IgD-negative memory B cell (primary cell): Measurements from ENCODE around the gene NINJ2. TPM values are rescaled to one million over a fixed set of nuclear protein-coding genes. Genes with fewer than 3 reads are reported as not detected.
"Not testable (repeated sequence)": the region's sequence is repeated elsewhere in the genome, so short reads cannot be mapped to it uniquely, and the experiment has no call there.

ENCODE experiments used
- H3K27ac Mint-ChIP-seq, 3 donors: one replicate each; pipeline ENCODE4 v1.8.0; 2020 to 2022; ENCODE audit warnings: mild to moderate bottlenecking in 3 of 3, mixed read lengths in 3 of 3, moderate library complexity in 1 of 3
- H3K27me3 Mint-ChIP-seq: one replicate; pipeline ENCODE4 v1.8.0; 2021; ENCODE audit warnings: mixed read lengths
- H3K36me3 Mint-ChIP-seq: one replicate; pipeline ENCODE4 v1.8.0; 2020; ENCODE audit warnings: mild to moderate bottlenecking, mixed read lengths
- H3K4me1 Mint-ChIP-seq, 3 donors: one replicate each; pipeline ENCODE4 v1.8.0; 2020 to 2022; ENCODE audit warnings: mixed read lengths in 3 of 3, mild to moderate bottlenecking in 1 of 3
- H3K4me3 Mint-ChIP-seq, 4 donors: one replicate each; pipeline ENCODE4 v1.8.0; 2020 to 2022; ENCODE audit warnings: mild to moderate bottlenecking in 4 of 4, mixed read lengths in 4 of 4, moderate library complexity in 3 of 4
- H3K9me3 Mint-ChIP-seq, 3 donors: one replicate each; pipeline ENCODE4 v1.8.0; 2020 to 2021; ENCODE audit warnings: mixed read lengths in 3 of 3, mild to moderate bottlenecking in 1 of 3
- polyA plus RNA-seq: library from polyadenylated mRNA; unstranded; fragments of 300-500 nt; fragmentation: Illumina TruSeq; gene quantifications from one replicate; pipeline ENCODE4 v1.2.3, GENCODE V29; 2021

The NINJ2 gene, protein sequence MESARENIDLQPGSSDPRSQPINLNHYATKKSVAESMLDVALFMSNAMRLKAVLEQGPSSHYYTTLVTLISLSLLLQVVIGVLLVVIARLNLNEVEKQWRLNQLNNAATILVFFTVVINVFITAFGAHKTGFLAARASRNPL
- polyA plus RNA-seq: 15.8 TPM

DNA sequence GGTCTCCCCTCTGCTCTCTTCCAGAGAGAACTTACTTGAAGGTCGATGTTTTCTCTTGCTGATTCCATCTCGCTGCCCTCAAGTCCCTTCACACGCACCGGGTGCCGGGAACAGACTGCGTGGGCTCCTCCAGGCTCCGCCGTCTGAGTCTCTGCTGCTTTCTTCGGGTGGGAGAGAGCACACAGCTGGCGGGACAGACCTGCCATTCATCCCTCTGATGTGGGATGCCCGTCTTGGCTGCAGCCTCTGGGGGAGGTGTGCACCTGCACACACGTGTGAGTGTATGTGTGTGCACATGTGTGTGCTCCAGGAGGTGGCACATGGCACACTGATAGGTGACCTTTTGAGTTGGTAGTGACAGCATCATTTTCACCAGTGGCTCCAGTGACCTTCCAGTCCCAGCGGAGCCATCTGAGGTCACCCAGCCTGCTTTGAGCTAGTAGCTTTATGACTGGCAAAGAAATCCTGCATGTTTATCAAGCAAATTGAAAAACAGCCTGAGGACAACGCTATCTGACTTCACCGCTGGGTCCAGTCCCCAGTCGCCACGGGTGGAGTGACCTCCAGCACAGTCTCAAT lies at the start of gene NINJ2:
Gene NINJ2, minus strand, starts transcription at position 153 of the 579 bp plus-strand sequence. Its CDS starts 85 bp downstream, at position 68.
- Mint-ChIP-seq H3K9me3 (no peaks in the 10 kb centered on the region), H3K27ac (peak within 1 kb of the TSS in 1 of 3 donors; percentile 71), H3K4me1 (peaks cover 45 to 53% (median 49%) of the 10 kb centered on the region in 3 donors), H3K36me3 (peaks cover 1% of the 10 kb centered on the region), H3K4me3 (peak within 1 kb of the TSS; percentile 12 to 70 (median 53)), H3K27me3 (no peaks in the 10 kb centered on the region)

DNA sequence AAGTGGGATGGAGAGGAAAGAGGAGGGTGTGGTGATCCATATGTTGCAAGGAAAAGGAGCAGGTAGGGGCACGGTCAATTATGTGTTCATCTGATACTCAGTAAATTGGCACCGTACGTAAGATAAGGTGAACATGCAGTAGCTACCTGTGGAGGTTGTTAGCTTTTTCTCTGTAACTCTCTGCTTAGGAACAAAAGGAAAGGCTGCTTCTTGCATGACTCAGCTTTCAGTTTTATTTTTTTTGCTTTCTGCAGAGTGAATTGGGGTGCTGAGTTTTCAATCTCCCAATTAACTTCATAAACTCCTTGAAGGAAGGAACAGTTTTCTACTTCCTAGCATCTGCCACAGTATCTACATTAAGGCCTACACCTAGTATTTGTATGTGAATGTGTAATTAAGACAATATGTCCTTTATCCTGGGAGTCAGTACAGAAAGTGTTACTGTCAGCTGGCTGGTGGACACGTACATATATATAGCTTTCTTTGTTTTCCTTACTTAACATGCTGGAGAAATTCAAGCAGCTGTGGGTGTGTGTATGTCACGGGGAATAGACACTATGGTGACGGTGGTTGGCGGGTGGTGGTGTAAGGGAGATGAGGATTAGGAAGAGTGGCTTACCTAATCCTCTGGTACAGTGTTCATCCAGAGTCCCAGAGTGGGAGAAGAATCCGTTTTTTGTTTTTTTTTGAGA lies 49.1 kb upstream of the NINJ2 start:
- Mint-ChIP-seq H3K9me3 (peaks cover 0 to 3% (median 0%) of the 10 kb centered on the region in 3 donors), H3K4me3 (peak overlapping the region in 1 of 4 donors; percentile 7), H3K36me3 (no peaks in the 10 kb centered on the region), H3K27ac (no peak overlapping the region), H3K4me1 (peaks cover 0 to 2% (median 0%) of the 10 kb centered on the region in 3 donors), H3K27me3 (no peaks in the 10 kb centered on the region)

- no peaks in the 10 kb centered on the region for H3K36me3 Mint-ChIP-seq
- no peak overlapping the region for H3K27ac Mint-ChIP-seq
- peaks cover 0 to 3% (median 0%) of the 10 kb centered on the region in 3 donors for H3K9me3 Mint-ChIP-seq
- H3K4me3 Mint-ChIP-seq: no peak overlapping the region
- H3K4me1 Mint-ChIP-seq: no peaks in the 10 kb centered on the region
- no peaks in the 10 kb centered on the region for H3K27me3 Mint-ChIP-seq
These were observed 46.3 kb upstream of the NINJ2 start for GRCh38 chr12:709455-710020.

DNA sequence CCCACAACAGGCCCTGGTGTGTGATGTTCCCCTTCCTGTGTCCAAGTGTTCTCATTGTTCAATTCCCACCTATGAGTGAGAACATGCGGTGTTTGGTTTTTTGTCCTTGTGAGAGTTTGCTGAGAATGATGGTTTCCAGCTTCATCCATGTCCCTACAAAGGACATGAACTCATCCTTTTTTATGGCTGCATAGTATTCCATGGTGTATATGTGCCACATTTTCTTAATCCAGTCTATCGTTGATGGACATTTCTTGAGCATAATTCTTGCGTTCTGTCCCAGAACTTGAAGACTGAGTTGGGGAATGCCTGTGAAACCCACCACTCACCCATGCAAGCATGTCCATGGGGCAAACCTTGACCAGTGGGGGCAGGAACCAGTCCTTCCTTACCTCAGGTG lies 44.8 kb upstream of the NINJ2 start:
- not testable (repeated sequence) for H3K27ac Mint-ChIP-seq, H3K27me3 Mint-ChIP-seq, H3K9me3 Mint-ChIP-seq, H3K4me1 Mint-ChIP-seq, H3K4me3 Mint-ChIP-seq, H3K36me3 Mint-ChIP-seq

DNA sequence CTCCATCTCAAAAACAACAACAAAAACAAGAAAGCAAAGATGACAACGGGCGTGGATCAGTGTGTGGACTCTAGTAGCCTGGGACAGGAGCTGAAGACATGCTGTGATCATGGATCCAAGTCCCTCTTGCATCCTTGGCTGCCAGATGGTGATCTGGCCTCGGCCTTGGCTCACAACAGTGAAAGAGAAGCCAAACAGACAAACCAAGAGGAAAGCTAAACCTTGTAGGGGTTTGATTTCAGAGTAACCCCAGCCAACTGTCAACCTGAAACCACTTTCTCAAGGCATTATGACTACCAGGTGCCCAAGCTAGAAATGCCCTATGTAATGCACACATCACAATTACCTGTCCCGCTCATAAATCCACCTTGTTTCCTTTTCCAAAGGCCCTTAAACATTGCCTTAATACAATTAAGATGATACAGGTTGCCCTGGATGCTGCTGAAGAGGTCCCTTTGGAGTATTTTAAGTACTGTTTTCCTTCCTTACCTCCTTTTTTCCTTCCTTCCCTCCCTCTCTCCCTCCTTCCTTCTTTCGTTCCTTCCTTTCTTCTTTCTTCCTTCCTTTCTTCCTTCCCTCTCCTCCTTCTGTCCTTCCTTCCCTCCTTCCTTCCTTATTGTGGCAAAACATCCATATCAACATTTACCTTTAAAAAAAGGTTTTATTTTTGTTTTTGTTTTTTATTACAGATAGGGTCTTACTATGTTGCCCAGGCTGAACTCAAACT lies 41.4 kb upstream of the NINJ2 start:
- Mint-ChIP-seq H3K36me3 (peaks cover 4% of the 10 kb centered on the region), H3K4me3 (peak overlapping the region in 1 of 4 donors; percentile 67), H3K4me1 (peaks cover 0 to 6% (median 3%) of the 10 kb centered on the region in 3 donors), H3K9me3 (peaks cover 1 to 5% (median 3%) of the 10 kb centered on the region in 3 donors), H3K27ac (peak overlapping the region in 1 of 3 donors; percentile 17), H3K27me3 (no peaks in the 10 kb centered on the region)

GRCh38 chr12:701896-702539 lies 38.8 kb upstream of the NINJ2 start:
- H3K27me3 Mint-ChIP-seq: no peaks in the 10 kb centered on the region
- peaks cover 4% of the 10 kb centered on the region for H3K36me3 Mint-ChIP-seq
- H3K4me3 Mint-ChIP-seq: no peak overlapping the region
- H3K9me3 Mint-ChIP-seq: peaks cover 0 to 5% (median 4%) of the 10 kb centered on the region in 3 donors
- peaks cover 8 to 16% (median 8%) of the 10 kb centered on the region in 3 donors for H3K4me1 Mint-ChIP-seq
- H3K27ac Mint-ChIP-seq: no peak overlapping the region

GRCh38 chr12:700016-700415 lies 36.8 kb upstream of the NINJ2 start:
- Mint-ChIP-seq H3K4me3 (no peak overlapping the region), H3K9me3 (peaks cover 0 to 5% (median 4%) of the 10 kb centered on the region in 3 donors), H3K36me3 (peaks cover 4% of the 10 kb centered on the region), H3K4me1 (peaks cover 8 to 17% (median 15%) of the 10 kb centered on the region in 3 donors), H3K27ac (no peak overlapping the region), H3K27me3 (no peaks in the 10 kb centered on the region)

GRCh38 chr12:698222-698621 lies 35.0 kb upstream of the NINJ2 start:
- not testable (repeated sequence) for H3K27ac Mint-ChIP-seq

GRCh38 chr12:697481-697880 lies 34.2 kb upstream of the NINJ2 start:
- H3K4me3 Mint-ChIP-seq: peak overlapping the region in 2 of 4 donors; percentile 22 to 57
- no peaks in the 10 kb centered on the region for H3K36me3 Mint-ChIP-seq
- H3K27ac Mint-ChIP-seq: peak overlapping the region; percentile 67 to 86 (median 71)
- H3K27me3 Mint-ChIP-seq: no peaks in the 10 kb centered on the region
- H3K4me1 Mint-ChIP-seq: peaks cover 8 to 12% (median 11%) of the 10 kb centered on the region in 3 donors
- peaks cover 0 to 2% (median 0%) of the 10 kb centered on the region in 3 donors for H3K9me3 Mint-ChIP-seq

More at GRCh38 chr12:698222-698621, 35.0 kb upstream of the NINJ2 start:
- not testable (repeated sequence) for H3K4me3 Mint-ChIP-seq, H3K36me3 Mint-ChIP-seq, H3K9me3 Mint-ChIP-seq, H3K27me3 Mint-ChIP-seq
- H3K4me1 Mint-ChIP-seq: peaks cover 8 to 12% (median 11%) of the 10 kb centered on the region in 3 donors

DNA sequence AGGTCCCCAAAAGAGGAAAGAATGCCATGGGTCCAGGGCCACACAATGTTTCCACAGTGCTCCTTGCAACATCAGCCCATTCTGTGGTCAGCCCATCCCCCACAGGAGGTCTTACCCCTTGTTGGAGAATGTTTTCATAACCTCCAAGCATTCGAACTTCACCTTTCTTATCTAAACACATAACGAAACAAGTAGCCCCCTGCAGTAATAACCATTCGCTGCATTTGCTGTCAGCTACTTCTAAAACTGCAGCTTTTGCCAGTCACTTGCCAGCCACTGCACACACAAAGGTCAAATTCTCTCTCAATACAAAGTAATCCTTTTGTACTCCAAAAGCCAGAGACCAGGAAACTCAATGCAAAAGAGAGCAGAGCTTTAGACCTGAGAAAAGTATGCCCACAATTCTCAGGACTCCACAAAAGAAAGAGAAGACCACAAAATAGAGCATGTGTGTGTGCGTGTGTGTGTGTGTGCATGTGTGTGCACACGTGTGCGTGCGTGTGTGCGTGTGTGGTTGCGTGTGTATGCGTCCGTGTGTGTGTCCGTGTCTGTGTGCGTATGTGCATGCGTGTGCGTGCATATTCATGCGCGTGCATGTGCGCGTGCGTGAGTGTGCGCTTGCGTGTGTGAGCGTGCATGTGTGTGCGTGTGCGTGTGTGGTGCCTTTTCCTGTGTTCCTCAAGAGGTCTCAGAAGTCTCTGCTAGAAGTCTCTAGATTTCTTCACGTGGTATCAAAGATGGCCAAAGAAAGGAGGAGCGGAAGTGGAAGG lies 31.7 kb upstream of the NINJ2 start:
- Mint-ChIP-seq H3K4me3 (no peak overlapping the region), H3K27me3 (no peaks in the 10 kb centered on the region), H3K9me3 (peaks cover 0 to 2% (median 0%) of the 10 kb centered on the region in 3 donors), H3K27ac (no peak overlapping the region), H3K4me1 (peaks cover 8 to 12% (median 12%) of the 10 kb centered on the region in 3 donors), H3K36me3 (no peaks in the 10 kb centered on the region)

DNA sequence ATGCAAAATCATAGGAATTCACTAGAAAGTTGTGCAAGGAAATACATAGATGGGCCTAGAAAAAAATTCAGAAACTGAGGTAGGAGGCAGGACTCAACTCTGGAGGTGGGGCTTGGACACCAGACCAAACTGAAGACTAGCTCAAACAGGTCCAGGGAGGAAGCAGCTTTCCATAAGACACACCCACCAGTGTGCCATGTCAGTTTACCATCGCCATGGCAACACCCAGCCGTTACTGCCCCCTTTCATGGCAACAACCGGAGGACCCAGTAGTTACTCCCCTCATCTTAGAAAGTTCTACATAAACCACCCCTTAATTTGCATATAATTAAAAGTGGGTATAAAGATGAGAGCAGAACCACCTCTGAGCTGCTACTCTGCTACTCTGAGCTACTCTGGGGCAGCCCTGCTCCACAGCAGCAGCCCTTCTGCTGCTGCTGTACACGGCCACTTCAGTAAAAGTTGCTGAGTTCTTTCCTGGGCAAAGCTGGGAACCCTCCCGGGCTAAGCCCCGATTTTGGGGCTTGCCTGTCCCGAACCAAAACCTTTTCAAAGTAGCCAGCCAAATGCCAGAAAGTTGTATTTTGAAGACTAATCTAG lies 30.8 kb upstream of the NINJ2 start:
- Mint-ChIP-seq H3K27me3 (no peaks in the 10 kb centered on the region), H3K4me1 (peaks cover 8 to 12% (median 12%) of the 10 kb centered on the region in 3 donors), H3K4me3 (no peak overlapping the region)

DNA sequence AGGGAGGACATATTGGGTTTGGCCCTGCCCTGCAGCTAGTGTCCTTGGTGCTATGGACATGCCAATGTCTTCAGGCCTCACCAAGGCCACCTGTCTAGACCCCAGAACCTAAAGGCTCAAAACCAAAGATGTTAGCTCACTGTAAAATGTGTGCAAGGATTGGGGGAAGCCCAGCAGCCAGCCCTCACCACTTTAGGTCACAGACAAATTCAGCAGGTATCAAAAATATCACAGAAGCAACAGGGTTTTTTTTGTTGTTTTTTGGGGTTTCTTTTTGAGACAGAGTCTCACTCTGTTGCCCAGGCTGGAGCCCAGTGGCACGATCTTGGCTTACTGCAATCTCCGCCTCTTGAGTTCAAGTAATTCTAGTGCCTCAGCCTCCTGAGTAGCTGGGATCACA lies 29.0 kb upstream of the NINJ2 start:
- Mint-ChIP-seq H3K36me3 (no peaks in the 10 kb centered on the region), H3K4me1 (peaks cover 3 to 12% (median 5%) of the 10 kb centered on the region in 3 donors), H3K4me3 (no peak overlapping the region), H3K27ac (no peak overlapping the region), H3K27me3 (no peaks in the 10 kb centered on the region), H3K9me3 (no peaks in the 10 kb centered on the region)

More for the DNA sequence above, 30.8 kb upstream of the NINJ2 start:
- Mint-ChIP-seq H3K36me3 (no peaks in the 10 kb centered on the region), H3K27ac (no peak overlapping the region), H3K9me3 (peaks cover 0 to 2% (median 0%) of the 10 kb centered on the region in 3 donors)

DNA sequence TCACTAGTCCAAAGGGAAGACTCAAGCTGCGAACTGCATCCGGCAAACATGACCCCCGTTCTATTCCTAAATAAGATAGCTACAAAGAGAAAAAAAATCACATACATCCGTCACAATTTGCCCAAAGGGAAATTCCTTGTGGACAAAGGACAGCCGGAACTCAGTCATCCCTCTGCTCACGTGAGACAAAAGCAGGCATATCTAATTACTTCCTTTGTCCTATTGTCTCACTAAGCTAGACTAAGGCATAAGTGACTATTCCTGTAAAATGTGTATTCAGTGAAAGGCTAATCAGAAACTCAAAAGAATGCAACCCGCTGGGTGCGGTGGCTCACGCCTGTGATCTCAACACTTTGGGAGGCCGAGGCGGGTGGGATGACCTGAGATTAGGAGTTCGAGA lies 27.2 kb upstream of the NINJ2 start:
- H3K27ac Mint-ChIP-seq: peak overlapping the region in 1 of 3 donors; percentile 44
- no peaks in the 10 kb centered on the region for H3K27me3 Mint-ChIP-seq
- H3K9me3 Mint-ChIP-seq: no peaks in the 10 kb centered on the region
- H3K36me3 Mint-ChIP-seq: no peaks in the 10 kb centered on the region
- peaks cover 4 to 14% (median 11%) of the 10 kb centered on the region in 3 donors for H3K4me1 Mint-ChIP-seq
- no peak overlapping the region for H3K4me3 Mint-ChIP-seq
